HEK293 (cell line): Measurements from ENCODE around the gene PCDHGB3.

Source experiments
- OVOL3 ChIP-seq: fragments of 450-650 bp; formaldehyde crosslinking; IDR thresholded peaks from 2 replicates; pipeline ENCODE4 v1.5.1; 2016; ENCODE audit warnings: missing biosample characterization, missing genetic modification characterization
- SP2 ChIP-seq: fragments of 450-650 bp; formaldehyde crosslinking; IDR thresholded peaks from 2 replicates; pipeline ENCODE4 v1.5.1; 2016; ENCODE audit warnings: missing biosample characterization, missing genetic modification characterization
- ZXDB ChIP-seq: fragments of 450-650 bp; formaldehyde crosslinking; IDR thresholded peaks from 2 replicates; pipeline ENCODE4 v1.5.1; 2016; ENCODE audit warnings: missing biosample characterization, missing genetic modification characterization
- TF ChIP-seq, protein P1 (sequence below): fragments of 450-650 bp; formaldehyde crosslinking; IDR thresholded peaks from 2 replicates; pipeline ENCODE4 v1.5.1; 2016; ENCODE audit warnings: missing biosample characterization, missing genetic modification characterization
- TF ChIP-seq, protein P2 (sequence below): fragments of 450-650 bp; formaldehyde crosslinking; IDR thresholded peaks from 2 replicates; pipeline ENCODE4 v1.5.1; 2016; ENCODE audit warnings: missing biosample characterization, missing genetic modification characterization

DNA sequence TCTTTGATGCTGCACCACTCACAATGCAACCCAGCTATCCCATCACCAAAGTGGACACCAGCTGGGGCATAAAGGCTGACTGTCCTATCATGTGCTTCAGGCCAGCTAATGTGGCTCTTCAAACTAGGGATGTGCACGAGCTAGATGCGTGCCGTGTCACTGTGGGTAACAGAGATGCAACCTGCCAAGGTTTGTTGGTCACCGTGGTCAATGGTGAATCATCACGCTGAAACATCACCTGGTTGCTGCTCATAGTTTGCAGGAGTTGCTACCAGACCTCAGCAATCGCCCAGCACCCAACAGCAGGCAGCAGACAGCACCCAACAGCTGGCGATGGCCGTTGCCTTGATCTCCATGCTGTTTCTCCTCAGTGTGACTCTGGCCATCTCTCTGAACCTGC lies 41.8 kb upstream of the PCDHGB3 start:
- TF ChIP-seq OVOL3 (no peak), ZXDB (tag by site-specific recombination) (no peak), SP2 (tag by site-specific recombination) (no peak)
- TF ChIP-seq, protein P1, sequence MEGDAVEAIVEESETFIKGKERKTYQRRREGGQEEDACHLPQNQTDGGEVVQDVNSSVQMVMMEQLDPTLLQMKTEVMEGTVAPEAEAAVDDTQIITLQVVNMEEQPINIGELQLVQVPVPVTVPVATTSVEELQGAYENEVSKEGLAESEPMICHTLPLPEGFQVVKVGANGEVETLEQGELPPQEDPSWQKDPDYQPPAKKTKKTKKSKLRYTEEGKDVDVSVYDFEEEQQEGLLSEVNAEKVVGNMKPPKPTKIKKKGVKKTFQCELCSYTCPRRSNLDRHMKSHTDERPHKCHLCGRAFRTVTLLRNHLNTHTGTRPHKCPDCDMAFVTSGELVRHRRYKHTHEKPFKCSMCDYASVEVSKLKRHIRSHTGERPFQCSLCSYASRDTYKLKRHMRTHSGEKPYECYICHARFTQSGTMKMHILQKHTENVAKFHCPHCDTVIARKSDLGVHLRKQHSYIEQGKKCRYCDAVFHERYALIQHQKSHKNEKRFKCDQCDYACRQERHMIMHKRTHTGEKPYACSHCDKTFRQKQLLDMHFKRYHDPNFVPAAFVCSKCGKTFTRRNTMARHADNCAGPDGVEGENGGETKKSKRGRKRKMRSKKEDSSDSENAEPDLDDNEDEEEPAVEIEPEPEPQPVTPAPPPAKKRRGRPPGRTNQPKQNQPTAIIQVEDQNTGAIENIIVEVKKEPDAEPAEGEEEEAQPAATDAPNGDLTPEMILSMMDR (tag by site-specific recombination), result no peak
- TF ChIP-seq, protein P2, sequence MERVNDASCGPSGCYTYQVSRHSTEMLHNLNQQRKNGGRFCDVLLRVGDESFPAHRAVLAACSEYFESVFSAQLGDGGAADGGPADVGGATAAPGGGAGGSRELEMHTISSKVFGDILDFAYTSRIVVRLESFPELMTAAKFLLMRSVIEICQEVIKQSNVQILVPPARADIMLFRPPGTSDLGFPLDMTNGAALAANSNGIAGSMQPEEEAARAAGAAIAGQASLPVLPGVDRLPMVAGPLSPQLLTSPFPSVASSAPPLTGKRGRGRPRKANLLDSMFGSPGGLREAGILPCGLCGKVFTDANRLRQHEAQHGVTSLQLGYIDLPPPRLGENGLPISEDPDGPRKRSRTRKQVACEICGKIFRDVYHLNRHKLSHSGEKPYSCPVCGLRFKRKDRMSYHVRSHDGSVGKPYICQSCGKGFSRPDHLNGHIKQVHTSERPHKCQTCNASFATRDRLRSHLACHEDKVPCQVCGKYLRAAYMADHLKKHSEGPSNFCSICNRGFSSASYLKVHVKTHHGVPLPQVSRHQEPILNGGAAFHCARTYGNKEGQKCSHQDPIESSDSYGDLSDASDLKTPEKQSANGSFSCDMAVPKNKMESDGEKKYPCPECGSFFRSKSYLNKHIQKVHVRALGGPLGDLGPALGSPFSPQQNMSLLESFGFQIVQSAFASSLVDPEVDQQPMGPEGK, result no peak
